ENCODE results near the gene ATXN2.
"Not testable (repeated sequence)": the region's sequence is repeated elsewhere in the genome, so short reads cannot be mapped to it uniquely, and the experiment has no call there.

The ATXN2 gene

GRCh38 chr12:111636209-111636945 lies 37.3 kb upstream of the ATXN2 start:
- DNase-seq (ENCODE audit: low read depth), result no peak
- H3K4me3 ChIP-seq (ENCODE audit: low read length), result no peak overlapping the region
- TF ChIP-seq CTCF (IDR thresholded peaks at IDR 0.05; ENCODE audit: insufficient read depth, low read depth, low read length, missing control alignments), result no peak

GRCh38 chr12:111635524-111635923 lies 36.4 kb upstream of the ATXN2 start:
- no peak overlapping the region for H3K4me3 ChIP-seq (ENCODE audit: low read length)
- TF ChIP-seq CTCF (IDR thresholded peaks at IDR 0.05; ENCODE audit: insufficient read depth, low read depth, low read length, missing control alignments), result no peak
- DNase-seq (ENCODE audit: low read depth), result no peak

- DNase-seq (ENCODE audit: low read depth), result no peak
- no peak for TF ChIP-seq CTCF (IDR thresholded peaks at IDR 0.05; ENCODE audit: insufficient read depth, low read depth, low read length, missing control alignments)
- H3K4me3 ChIP-seq (ENCODE audit: low read length), result no peak overlapping the region
These were observed 29.6 kb upstream of the ATXN2 start for GRCh38 chr12:111628505-111629260.

GRCh38 chr12:111626230-111626629 lies 27.1 kb upstream of the ATXN2 start:
- TF ChIP-seq CTCF (IDR thresholded peaks at IDR 0.05; ENCODE audit: insufficient read depth, low read depth, low read length, missing control alignments), result no peak
- no peak overlapping the region for H3K4me3 ChIP-seq (ENCODE audit: low read length)
- no peak for DNase-seq (ENCODE audit: low read depth)

- H3K4me3 ChIP-seq (ENCODE audit: low read length), result no peak overlapping the region
- peak; percentile 95 for DNase-seq (ENCODE audit: low read depth)
- TF ChIP-seq CTCF (IDR thresholded peaks at IDR 0.05; ENCODE audit: insufficient read depth, low read depth, low read length, missing control alignments), result no peak
These were observed 25.4 kb upstream of the ATXN2 start for GRCh38 chr12:111624540-111624939.

- H3K4me3 ChIP-seq (ENCODE audit: low read length); DNase-seq (ENCODE audit: low read depth): not testable (repeated sequence)
These were observed 18.7 kb upstream of the ATXN2 start for GRCh38 chr12:111617841-111618240.

GRCh38 chr12:111616177-111616623 lies 17.1 kb upstream of the ATXN2 start:
- TF ChIP-seq CTCF (IDR thresholded peaks at IDR 0.05; ENCODE audit: insufficient read depth, low read depth, low read length, missing control alignments), result no peak
- DNase-seq (ENCODE audit: low read depth), result no peak
- no peak overlapping the region for H3K4me3 ChIP-seq (ENCODE audit: low read length)
